HG03520 (cell line): ENCODE measurements around the gene IL17B.
"Not testable (repeated sequence)": the region's sequence is repeated elsewhere in the genome, so short reads cannot be mapped to it uniquely, and the experiment has no call there.

Source experiments
- ATAC-seq: cut with Tn5 transposase; IDR thresholded peaks from one replicate; pipeline ENCODE4 v1.9.1; 2021; ENCODE audit warnings: mild to moderate bottlenecking, moderate library complexity; ENCODE audit not compliant: unreplicated experiment

Gene IL17B

GRCh38 chr5:149403923-149404745, 25.0 kb upstream of the IL17B start:
- no peak for ATAC-seq

- ATAC-seq: no peak
These were observed 23.2 kb upstream of the IL17B start for GRCh38 chr5:149402291-149402690.

GRCh38 chr5:149401051-149401450, 22.0 kb upstream of the IL17B start:
- no peak for ATAC-seq

- ATAC-seq: no peak
These were observed 21.2 kb upstream of the IL17B start for GRCh38 chr5:149400304-149400703.

GRCh38 chr5:149399775-149400174, 20.7 kb upstream of the IL17B start:
- no peak for ATAC-seq

GRCh38 chr5:149398747-149399266, 19.7 kb upstream of the IL17B start:
- ATAC-seq: not testable (repeated sequence)

- ATAC-seq: no peak
These were observed 18.4 kb upstream of the IL17B start for GRCh38 chr5:149397530-149397929.

GRCh38 chr5:149394996-149395395, 15.9 kb upstream of the IL17B start:
- ATAC-seq: not testable (repeated sequence)

GRCh38 chr5:149392718-149393117, 13.6 kb upstream of the IL17B start:
- no peak for ATAC-seq

- ATAC-seq: no peak
These were observed 12.4 kb upstream of the IL17B start for GRCh38 chr5:149391524-149391923.

GRCh38 chr5:149391076-149391475, 12.0 kb upstream of the IL17B start:
- ATAC-seq: not testable (repeated sequence)

- no peak for ATAC-seq
These were observed 10.7 kb upstream of the IL17B start for GRCh38 chr5:149389552-149390495.

- no peak for ATAC-seq
These were observed 9.6 kb upstream of the IL17B start for GRCh38 chr5:149388498-149389190.

- no peak for ATAC-seq
These were observed 8.9 kb upstream of the IL17B start for GRCh38 chr5:149387982-149388381.

- ATAC-seq: no peak
These were observed 8.1 kb upstream of the IL17B start for GRCh38 chr5:149387081-149387631.

GRCh38 chr5:149386166-149386565, 7.1 kb upstream of the IL17B start:
- ATAC-seq: no peak

- ATAC-seq: no peak
These were observed 4.3 kb upstream of the IL17B start for GRCh38 chr5:149383399-149383798.

GRCh38 chr5:149382517-149383220, 3.6 kb upstream of the IL17B start:
- ATAC-seq: no peak

GRCh38 chr5:149381986-149382338, 2.9 kb upstream of the IL17B start:
- peak; percentile 81 for ATAC-seq
